Anterior cingulate cortex (tissue), 58 donors: ENCODE results near the gene RNF220.
"Not testable (repeated sequence)": the region's sequence is repeated elsewhere in the genome, so short reads cannot be mapped to it uniquely, and the experiment has no call there.

Experiments used
- DNase-seq, 58 donors: peaks; one replicate each; lab custom pipeline; 2025; lab: John Stamatoyannopoulos, UW

RNF220 gene

GRCh38 chr1:44543064-44543744 lies 138.1 kb downstream of the RNF220 start:
- peak in 19 of 58 donors; percentile 15 to 62 (median 33) for DNase-seq

DNA sequence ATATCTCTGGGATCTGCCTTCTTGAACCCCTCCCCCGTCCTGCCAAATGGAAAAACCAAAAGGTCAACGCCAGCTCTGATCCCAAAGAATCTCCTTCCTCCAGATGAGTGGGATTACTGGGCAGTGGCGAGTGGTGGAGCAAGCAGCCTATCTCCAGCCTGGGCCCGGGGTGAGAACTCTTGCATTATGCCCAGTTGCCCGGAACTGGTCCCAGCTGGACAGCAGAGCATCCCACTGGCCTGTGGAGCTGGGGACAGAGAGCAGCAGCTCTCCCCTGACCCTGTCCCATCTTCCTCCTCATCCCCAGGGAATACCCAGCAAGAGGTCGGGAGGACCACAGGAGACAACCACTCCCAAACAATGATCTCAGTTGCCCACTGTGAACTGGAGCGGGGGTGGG lies 138.7 kb downstream of the RNF220 start:
- peak in 4 of 58 donors; percentile 18 to 38 (median 30) for DNase-seq

- DNase-seq, result peak in 3 of 58 donors; percentile 33 to 49 (median 37)
These were observed 139.9 kb downstream of the RNF220 start for GRCh38 chr1:44544960-44545359.

DNA sequence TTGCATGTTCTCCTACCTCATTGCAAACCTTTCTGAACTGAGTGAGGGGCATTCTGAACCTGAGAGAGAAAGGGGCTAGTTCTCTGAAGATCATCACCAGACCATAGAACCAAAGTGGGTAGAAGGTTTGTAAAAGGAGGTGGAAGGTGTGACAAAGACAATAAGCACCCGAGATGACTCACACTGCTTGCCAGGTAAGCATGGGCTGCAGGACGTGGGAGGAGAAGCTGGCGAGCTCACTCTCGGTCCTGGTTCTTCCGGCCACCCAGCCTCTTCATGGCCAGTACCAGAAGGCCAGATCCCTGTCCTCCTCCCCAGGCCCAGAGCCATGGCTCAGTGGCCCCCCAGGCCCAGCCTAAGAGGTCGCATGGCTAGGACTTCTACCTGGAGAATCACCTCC lies 140.9 kb downstream of the RNF220 start:
- DNase-seq, result no peak

DNA sequence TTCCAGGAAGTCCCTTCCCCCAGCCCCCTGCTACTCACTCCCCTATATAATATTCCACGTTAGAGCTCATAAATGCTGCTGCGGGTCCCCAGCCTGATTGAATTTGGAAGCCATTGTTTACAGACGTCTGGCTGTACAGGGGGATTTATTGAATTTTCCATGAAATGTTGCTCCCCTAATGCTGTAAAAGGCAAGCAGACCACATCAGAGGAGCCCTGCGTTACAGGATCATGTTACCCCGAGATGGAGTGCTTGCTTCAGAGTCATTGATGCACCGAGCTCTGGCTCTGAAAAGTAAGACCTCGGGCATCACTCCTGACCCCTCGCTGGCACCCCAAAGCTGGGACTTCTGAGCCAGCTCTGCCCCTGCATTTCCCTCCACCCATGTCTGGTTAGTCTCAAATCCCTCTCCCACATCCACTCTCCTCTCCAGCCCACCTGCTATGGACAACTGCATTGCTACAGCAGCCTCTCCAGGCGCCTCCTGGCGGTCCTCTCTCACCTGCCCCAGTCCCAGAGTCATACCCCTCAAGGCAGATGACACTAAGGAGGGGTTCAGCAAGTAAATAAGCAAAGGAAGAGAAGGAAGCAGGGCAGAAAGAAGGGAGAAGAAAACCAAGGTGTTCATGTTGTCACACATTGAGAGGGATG lies 141.5 kb downstream of the RNF220 start:
- no peak for DNase-seq

DNA sequence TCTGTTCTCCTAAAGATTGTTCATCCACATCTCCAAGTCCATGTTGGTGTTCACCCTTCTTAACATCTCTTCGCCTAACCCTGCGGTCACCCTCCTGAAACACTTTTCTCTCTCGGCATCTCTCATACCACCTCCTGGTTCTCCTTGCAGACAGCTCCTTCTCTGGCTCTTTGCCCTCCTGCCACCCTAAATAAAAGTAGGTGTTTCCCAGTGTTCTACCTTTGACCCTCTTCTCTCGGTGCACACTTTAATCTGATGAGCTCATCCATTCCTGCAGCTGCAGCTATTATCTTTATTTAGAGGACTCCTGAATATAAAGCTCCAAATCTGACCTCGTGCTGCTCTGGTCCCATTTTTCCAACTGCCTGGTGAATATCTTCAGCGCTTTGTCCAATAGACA lies 142.3 kb downstream of the RNF220 start:
- DNase-seq, result no peak

GRCh38 chr1:44547837-44548236 lies 142.8 kb downstream of the RNF220 start:
- peak in 1 of 58 donors; percentile 30 for DNase-seq

- no peak for DNase-seq
These were observed 144.5 kb downstream of the RNF220 start for GRCh38 chr1:44549510-44549909.

GRCh38 chr1:44553127-44553758 lies 148.2 kb downstream of the RNF220 start:
- no peak for DNase-seq

DNA sequence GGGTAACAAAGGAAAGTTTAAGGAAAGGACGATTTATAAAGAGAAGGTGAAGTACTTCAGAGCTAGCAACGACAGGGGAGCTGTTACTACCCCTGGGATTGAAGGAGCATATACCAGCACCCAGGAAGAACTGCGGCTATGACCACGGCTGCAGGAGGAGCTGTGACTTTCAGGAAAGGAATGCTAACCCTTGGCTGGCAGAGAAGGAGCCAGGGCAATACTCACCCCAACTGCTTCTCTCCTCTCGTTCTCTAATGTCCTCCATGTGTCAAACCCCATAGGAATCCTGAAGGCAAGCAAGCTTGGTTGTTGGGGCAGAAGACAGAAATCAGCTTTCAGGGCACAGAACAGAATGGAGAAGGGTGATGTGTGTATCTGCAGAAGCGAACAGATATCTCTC lies 148.7 kb downstream of the RNF220 start:
- no peak for DNase-seq

- DNase-seq, result no peak
These were observed 149.7 kb downstream of the RNF220 start for GRCh38 chr1:44554706-44555105.

GRCh38 chr1:44557778-44558177 lies 152.7 kb downstream of the RNF220 start:
- DNase-seq, result no peak

- DNase-seq, result no peak
These were observed 153.8 kb downstream of the RNF220 start for GRCh38 chr1:44558883-44559282.

GRCh38 chr1:44559330-44559729 lies 154.3 kb downstream of the RNF220 start:
- no peak for DNase-seq

DNA sequence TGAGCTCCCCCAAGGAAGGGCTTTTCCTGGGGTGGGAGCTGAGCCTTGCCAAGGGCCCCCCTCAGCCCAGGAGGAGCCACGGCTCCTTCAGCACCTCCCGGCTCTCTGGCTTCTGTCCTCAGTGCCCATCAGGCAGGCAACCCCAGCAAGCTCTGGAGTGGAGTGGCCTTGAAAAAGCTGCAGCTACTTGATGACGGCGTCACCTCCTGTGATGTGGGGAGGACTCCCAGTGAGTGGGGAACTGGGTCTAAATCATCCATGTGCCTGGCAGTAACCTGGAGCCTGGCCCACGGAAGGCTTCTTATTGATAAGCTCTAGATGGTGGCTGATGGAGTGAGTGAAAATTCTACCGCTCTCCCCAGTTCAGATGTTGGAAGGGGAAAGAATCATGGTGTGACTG lies 154.9 kb downstream of the RNF220 start:
- no peak for DNase-seq

DNA sequence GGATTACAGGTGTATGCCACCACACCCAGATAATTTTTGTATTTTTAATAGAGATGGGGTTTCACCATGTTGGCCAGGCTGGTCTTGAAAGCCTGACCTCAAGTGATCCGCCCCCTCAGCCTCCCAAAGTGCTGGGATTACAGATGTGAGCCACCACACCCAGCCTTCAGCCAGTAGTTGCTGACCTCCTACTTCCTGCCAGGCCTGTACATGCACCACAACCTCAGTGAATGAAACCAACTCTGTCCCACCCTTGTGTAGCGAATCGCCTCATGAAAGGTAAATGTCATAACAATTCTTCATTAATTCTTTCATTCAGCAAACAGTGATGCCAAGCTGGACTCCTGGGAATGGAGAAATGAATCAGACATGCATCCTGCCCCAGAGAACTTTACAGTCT lies 155.6 kb downstream of the RNF220 start:
- not testable (repeated sequence) for DNase-seq

GRCh38 chr1:44565259-44565750 lies 160.2 kb downstream of the RNF220 start:
- no peak for DNase-seq

DNA sequence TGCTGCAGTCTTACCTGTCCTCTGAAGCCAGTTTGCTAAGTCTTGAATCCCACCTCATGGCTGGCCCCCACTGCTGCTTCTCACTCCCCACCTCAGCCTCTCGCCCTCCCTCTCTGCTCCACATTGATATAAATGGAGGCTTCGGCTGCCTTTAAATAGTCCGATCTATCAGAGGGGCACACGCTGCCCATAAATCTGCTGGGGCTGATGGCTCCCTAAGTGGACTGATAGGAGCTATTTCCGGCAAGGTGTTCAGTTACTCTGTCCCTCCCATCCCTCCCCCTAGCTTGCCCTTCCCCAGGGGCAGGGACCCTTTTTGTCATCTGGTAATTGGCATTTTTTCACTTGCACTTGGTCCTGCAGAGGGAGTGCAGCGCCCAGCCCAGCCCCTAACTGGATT lies 160.8 kb downstream of the RNF220 start:
- DNase-seq, result no peak

GRCh38 chr1:44566281-44567046 lies 161.4 kb downstream of the RNF220 start:
- DNase-seq, result no peak

GRCh38 chr1:44568128-44568900 lies 163.3 kb downstream of the RNF220 start:
- DNase-seq, result no peak
